CD4-positive, alpha-beta T cell treated with Interleukin-17A for 1 hour (primary cell): ENCODE data around the gene USP25.

Experiments
- DNase-seq: peaks from one replicate; pipeline ENCODE4 v3.0.0-alpha.2; 2020

USP25 gene

GRCh38 chr21:15870819-15871218, 141.0 kb downstream of the USP25 start:
- DNase-seq, result no peak

DNA sequence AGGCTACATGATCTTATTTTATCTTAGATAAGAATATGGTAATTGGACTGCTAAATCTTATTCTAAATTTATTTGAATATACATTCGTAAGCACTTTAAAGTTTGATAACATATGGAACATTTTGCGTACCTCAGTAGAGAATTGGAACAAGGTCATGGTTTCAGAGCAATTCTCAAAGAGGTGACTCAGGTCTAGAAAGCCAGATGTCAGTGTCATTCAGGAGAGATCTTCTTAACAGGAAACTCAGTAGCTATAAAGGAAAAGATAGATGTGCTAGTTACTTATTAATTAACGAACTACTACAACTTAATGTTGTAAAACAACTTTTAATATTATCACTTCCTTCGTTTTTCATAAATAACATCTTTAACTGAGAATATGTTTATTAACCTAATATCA, 142.5 kb downstream of the USP25 start:
- no peak for DNase-seq

- no peak for DNase-seq
Observed at GRCh38 chr21:15874615-15875014, 144.8 kb downstream of the USP25 start.

DNA sequence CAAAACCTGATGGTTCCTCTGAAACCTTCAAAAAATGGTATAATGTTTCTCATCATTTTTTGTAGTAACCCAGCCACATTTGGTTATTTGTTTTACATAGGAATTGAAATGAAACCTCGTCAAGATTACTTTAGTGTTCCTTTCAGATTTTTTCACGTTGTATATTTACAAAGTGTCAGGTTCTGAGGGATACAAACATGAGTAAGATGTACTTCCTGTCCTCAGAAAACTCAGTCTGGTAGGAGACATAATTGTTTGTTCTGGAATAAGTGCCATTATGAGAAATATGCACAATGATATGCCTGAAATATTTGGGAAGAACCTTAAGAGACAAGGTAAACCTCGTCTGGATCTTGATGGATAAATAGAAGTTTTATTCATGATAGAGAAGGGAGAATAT, 145.5 kb downstream of the USP25 start:
- DNase-seq, result no peak

DNA sequence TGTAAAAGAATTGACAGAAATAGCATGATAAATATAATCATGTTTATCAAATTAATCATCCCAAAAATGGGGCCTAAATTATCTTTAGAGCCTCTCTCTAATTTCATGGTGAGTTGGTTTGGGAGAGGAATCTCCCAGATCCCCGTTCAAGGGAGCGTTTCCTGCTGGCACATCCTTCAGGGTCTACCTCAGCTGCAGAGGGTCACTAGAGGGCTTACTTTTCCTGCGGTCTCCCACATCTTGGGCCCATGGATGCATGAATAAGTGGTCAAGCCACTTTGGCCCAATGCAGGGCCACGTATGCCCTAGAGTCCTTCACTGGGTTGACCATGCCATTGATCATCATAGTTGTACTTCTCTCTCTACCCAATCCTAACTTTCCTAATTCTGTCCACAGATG, 164.1 kb downstream of the USP25 start:
- DNase-seq, result no peak

DNA sequence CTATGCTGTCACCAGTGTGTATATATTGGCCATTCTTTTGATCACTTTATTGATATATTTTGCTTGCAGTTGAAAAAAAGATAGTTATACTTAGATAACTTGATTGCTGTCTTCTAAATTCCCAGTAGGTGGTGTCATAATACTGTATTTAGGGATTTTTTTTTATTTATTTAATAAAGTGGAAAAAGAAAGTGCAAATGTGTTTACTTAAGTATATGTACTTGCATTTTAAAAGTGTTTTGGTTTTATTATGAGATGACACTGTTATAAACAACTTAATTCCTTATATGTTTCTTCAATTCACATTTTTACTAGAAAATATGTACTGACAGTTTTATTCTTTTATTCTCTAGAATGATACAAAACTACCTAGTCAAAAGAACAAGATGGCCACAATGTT, 164.8 kb downstream of the USP25 start:
- no peak for DNase-seq

DNA sequence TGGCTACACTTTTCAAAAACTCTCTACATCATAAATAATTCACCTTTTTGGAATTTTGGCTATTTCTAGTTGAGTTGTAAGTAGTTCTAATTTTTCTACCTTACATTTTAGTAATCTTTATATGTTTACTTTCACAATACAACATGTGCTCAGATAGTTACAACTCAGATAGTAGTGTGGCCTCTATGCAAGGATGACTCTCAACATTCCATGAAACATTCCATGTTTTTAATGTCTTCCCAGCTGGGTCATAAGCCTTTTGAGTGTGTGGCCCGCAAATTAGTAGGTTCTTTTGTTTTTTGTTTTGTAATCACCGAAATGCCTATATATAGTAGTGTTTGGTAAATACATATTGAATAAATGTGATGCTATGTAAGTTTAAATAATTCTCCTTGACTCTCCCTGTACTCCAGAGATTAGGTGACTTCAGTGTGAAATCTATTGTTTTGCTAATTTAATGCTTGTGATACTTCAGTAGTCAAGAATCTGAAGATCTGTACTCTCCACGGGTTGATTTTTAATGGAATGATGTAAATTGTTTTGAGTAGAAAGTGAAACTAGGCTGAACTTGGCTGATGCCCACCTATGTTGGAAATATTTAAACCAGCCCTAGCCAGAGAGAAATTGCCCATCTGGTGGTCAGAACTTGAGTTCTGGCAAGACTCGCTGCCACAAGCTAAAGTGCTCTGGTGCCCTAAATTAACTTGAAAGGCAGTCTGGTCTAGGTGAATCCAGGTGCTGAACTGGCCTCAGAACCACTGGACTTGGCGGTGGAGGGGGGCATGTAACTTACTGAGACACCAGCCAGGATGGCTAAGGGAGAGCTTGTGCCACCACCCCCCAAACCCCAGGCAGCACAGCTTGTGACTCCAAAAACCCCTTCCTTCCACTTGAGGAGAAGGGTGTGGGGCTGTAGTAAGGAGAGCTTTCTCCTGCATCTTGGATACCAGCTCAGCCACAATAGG, 165.6 kb downstream of the USP25 start:
- no peak for DNase-seq

- no peak for DNase-seq
Observed at GRCh38 chr21:15896501-15896900, 166.7 kb downstream of the USP25 start.

DNA sequence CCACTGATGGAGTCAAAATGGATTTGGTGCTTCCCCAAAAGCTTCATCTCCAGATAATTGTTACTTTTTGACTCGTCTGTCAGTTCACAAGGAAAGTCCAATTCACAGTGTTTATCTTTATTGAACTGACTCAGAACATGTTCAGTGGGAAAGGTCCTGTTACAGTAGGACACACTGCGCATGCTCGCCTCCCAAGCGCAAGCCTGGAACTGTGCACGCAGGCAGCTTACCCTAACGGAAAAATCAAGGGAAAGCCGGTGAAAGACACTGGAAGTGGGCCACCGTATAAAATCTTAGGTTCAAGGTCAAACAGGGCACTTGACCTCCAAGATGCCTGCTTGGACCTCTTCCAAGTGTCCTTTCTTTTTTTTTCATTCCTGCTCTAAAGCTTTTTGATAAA, 174.6 kb downstream of the USP25 start:
- DNase-seq, result no peak

GRCh38 chr21:15908187-15908586, 178.4 kb downstream of the USP25 start:
- DNase-seq, result no peak

- DNase-seq, result no peak
Observed at GRCh38 chr21:15928196-15928595, 198.4 kb downstream of the USP25 start.

- no peak for DNase-seq
Observed at GRCh38 chr21:15928686-15929425, 199.1 kb downstream of the USP25 start.

GRCh38 chr21:15929536-15929935, 199.8 kb downstream of the USP25 start:
- DNase-seq, result no peak
